Liver (tissue), 9 donors: ENCODE measurements around the gene RNF220. TPM values are rescaled to one million over a fixed set of nuclear protein-coding genes. Genes with fewer than 3 reads are reported as not detected.
A peak's percentile ranks its signal among the peaks of the same experiment; 100 is the strongest.

ENCODE experiments used
- DNase-seq: peaks from one replicate; pipeline ENCODE4 v3.0.0-alpha.2; 2017; ENCODE audit warnings: low spot score
- H3K27ac ChIP-seq, 2 donors: one replicate each; pipeline ENCODE4 v1.7.0; 2013; ENCODE audit warnings: inconsistent platforms in 2 of 2, low read length in 2 of 2, control low read depth in 1 of 2, low read depth in 1 of 2, mild to moderate bottlenecking in 1 of 2
- H3K27me3 ChIP-seq, 4 donors: one replicate each; pipeline versions ENCODE4 v1.6.1 to v1.7.0; 2013; ENCODE audit warnings: low read length in 3 of 4, inconsistent platforms in 1 of 4, mild to moderate bottlenecking in 1 of 4, moderate library complexity in 1 of 4; ENCODE audit not compliant: control insufficient read depth in 4 of 4, insufficient read depth in 4 of 4
- H3K36me3 ChIP-seq, 4 donors: one replicate each; pipeline versions ENCODE4 v1.6.1 to v1.7.0; 2013; ENCODE audit warnings: low read length in 3 of 4, mild to moderate bottlenecking in 3 of 4, low read depth in 1 of 4, moderate library complexity in 1 of 4; ENCODE audit not compliant: control insufficient read depth in 4 of 4, insufficient read depth in 3 of 4
- H3K4me1 ChIP-seq, 4 donors: one replicate each; pipeline versions ENCODE4 v1.6.1 to v1.7.0; 2013; ENCODE audit warnings: low read length in 3 of 4, mild to moderate bottlenecking in 3 of 4, moderate library complexity in 1 of 4; ENCODE audit not compliant: control insufficient read depth in 4 of 4, insufficient read depth in 4 of 4
- H3K4me3 ChIP-seq, 3 donors: one replicate each; pipeline versions ENCODE4 v1.6.1 to v1.7.0; 2013; ENCODE audit warnings: low read length in 3 of 3, control low read depth in 1 of 3, low read depth in 1 of 3, mild to moderate bottlenecking in 1 of 3
- H3K9ac ChIP-seq, 2 donors: one replicate each; pipeline ENCODE4 v1.7.0; 2013; ENCODE audit warnings: low read length in 2 of 2, mild to moderate bottlenecking in 2 of 2, moderate library complexity in 2 of 2, control low read depth in 1 of 2, low read depth in 1 of 2
- H3K9me3 ChIP-seq, 4 donors: one replicate each; pipeline versions ENCODE4 v1.6.1 to v1.7.0; 2013; ENCODE audit warnings: low read length in 3 of 4; ENCODE audit not compliant: control insufficient read depth in 4 of 4
- EGR1 ChIP-seq, 2 donors: IDR thresholded peaks; 2 replicates each; pipeline ENCODE4 v1.6.1; 2016 to 2018; ENCODE audit warnings: antibody characterized with exemption in 2 of 2, low read depth in 2 of 2
- FOXA1 ChIP-seq: IDR thresholded peaks from 2 replicates; pipeline ENCODE4 v1.6.1; 2016; ENCODE audit warnings: antibody characterized with exemption
- FOXA2 ChIP-seq: IDR thresholded peaks from 2 replicates; pipeline ENCODE4 v1.6.1; 2016; ENCODE audit warnings: antibody characterized with exemption
- GABPA ChIP-seq, 2 donors: IDR thresholded peaks in 1 of 2; conservative IDR thresholded peaks in 1 of 2; 2 replicates each; pipeline ENCODE4 v1.6.1; 2016; ENCODE audit warnings: antibody characterized with exemption in 2 of 2, mild to moderate bottlenecking in 1 of 2, moderate library complexity in 1 of 2
- HNF4A ChIP-seq, 2 donors: conservative IDR thresholded peaks; 2 replicates each; pipeline ENCODE4 v1.6.1; 2016; ENCODE audit warnings: antibody characterized with exemption in 2 of 2, mild to moderate bottlenecking in 2 of 2
- HNF4G ChIP-seq: IDR thresholded peaks from 2 replicates; pipeline ENCODE4 v1.6.1; 2016; ENCODE audit warnings: antibody characterized with exemption
- JUND ChIP-seq, 2 donors: IDR thresholded peaks; 2 replicates each; pipeline ENCODE4 v1.6.1; 2016; ENCODE audit warnings: antibody characterized with exemption in 2 of 2
- RAD21 ChIP-seq, 2 donors: IDR thresholded peaks; 2 replicates each; pipeline ENCODE4 v1.6.1; 2016; ENCODE audit warnings: antibody characterized with exemption in 2 of 2, mild to moderate bottlenecking in 2 of 2
- RXRA ChIP-seq, 2 donors: IDR thresholded peaks; 2 replicates each; pipeline ENCODE4 v1.6.1; 2017 to 2018; ENCODE audit warnings: antibody characterized with exemption in 2 of 2, mild to moderate bottlenecking in 1 of 2
- SP1 ChIP-seq: IDR thresholded peaks from 2 replicates; pipeline ENCODE4 v1.6.1; 2018; ENCODE audit warnings: antibody characterized with exemption, mild to moderate bottlenecking
- TAF1 ChIP-seq: conservative IDR thresholded peaks from 2 replicates; pipeline ENCODE4 v1.6.1; 2016; ENCODE audit warnings: antibody characterized with exemption, mild to moderate bottlenecking
- YY1 ChIP-seq: IDR thresholded peaks from 2 replicates; pipeline ENCODE4 v1.6.1; 2016; ENCODE audit warnings: antibody characterized with exemption, mild to moderate bottlenecking
- WGBS: extraction: QIAGEN DNeasy Blood & Tissue Kit; methylation state at CpG from one replicate; pipeline ENCODE4 v1.1.7; 2013; 5-methylcytosine and 5-hydroxymethylcytosine counted together
- polyA plus RNA-seq, 2 donors: library from polyadenylated mRNA; stranded (reverse) in 1 of 2; unstranded in 1 of 2; fragments of 200-250 nt in 1 of 2; fragments of >200 nt in 1 of 2; fragmentation: Nextera tagmentation in 1 of 2; extraction: Ambion mirVana in 1 of 2; gene quantifications; one replicate each; pipeline versions ENCODE4 v1.2.1 to v1.2.3, GENCODE V29; 2013 to 2015
- total RNA-seq, 2 donors: library from RNA; depleted of rRNA; stranded (reverse); fragments of >200 nt; gene quantifications; one replicate each; pipeline ENCODE4 v1.2.3, GENCODE V29; 2014
- TF ChIP-seq, protein P1 (sequence below): fragments of 150-350 bp; IDR thresholded peaks from 2 replicates; pipeline ENCODE4 v1.5.1; 2017; ENCODE audit warnings: improper control_type of control experiment, low read depth, low read length; ENCODE audit not compliant: missing input control
- TF ChIP-seq, protein P2 (sequence below): IDR thresholded peaks from 2 replicates; pipeline ENCODE4 v1.6.1; 2016; ENCODE audit warnings: antibody characterized with exemption
- TF ChIP-seq, protein P3 (sequence below): IDR thresholded peaks from 2 replicates; pipeline ENCODE4 v1.6.1; 2016; ENCODE audit warnings: antibody characterized with exemption
- TF ChIP-seq, protein P4 (sequence below): IDR thresholded peaks from 2 replicates; pipeline ENCODE4 v1.6.1; 2016; ENCODE audit warnings: antibody characterized with exemption, mild to moderate bottlenecking
- TF ChIP-seq, protein P5 (sequence below): IDR thresholded peaks from 2 replicates; pipeline ENCODE4 v1.6.1; 2016; ENCODE audit warnings: antibody characterized with exemption
- donor health status: healthy.
- donor health status: healthy.
- donor health status: healthy.
- donor health status: healthy.
- donor health status: healthy.

The RNF220 gene
- total and polyA plus RNA-seq, 4 donors: 18.2 to 35.8 (median 26.1) TPM

DNA sequence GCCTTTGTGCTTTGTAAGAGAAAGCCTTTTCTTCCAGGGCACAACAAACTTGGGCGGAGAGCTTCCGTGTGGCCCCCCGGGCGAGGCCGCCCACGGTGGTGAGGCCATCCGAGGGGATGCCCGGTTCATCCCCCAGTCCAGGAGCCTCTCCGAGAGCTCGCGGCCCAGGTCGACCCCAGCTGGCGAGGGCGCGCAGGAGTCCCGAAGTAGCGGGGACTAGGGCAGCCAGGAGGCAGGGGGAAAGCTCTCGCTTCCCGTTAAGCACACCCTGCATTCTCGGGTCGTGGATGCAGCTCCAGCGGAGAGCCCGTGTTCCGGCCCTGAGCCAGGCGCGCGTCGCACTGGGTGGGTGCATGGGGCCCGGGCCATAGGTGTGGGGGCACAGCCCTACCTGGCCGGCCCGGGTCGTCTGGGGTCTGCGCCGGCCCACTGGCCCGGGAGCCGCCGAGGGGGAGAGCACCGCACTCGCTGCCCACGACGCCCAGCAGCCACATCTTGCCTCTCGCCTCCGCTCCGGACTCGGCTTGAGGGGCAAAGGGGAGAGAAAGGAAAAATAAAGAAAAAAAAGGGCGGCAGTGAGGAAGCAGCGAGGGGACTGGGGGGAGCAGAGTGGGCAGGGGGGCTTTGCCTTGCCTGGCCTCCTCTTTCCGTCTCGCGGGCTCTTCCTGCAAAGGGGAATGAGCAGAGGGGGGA, 1.8 kb downstream of the RNF220 start:
- peak overlapping the region in 1 of 3 donors; percentile 31 for H3K4me3 ChIP-seq
- no peak for TF ChIP-seq RXRA (IDR thresholded peaks at IDR 0.05)
- no peak for TF ChIP-seq RAD21 (IDR thresholded peaks at IDR 0.05)
- TF ChIP-seq FOXA2: no peak
- TF ChIP-seq, protein P1, sequence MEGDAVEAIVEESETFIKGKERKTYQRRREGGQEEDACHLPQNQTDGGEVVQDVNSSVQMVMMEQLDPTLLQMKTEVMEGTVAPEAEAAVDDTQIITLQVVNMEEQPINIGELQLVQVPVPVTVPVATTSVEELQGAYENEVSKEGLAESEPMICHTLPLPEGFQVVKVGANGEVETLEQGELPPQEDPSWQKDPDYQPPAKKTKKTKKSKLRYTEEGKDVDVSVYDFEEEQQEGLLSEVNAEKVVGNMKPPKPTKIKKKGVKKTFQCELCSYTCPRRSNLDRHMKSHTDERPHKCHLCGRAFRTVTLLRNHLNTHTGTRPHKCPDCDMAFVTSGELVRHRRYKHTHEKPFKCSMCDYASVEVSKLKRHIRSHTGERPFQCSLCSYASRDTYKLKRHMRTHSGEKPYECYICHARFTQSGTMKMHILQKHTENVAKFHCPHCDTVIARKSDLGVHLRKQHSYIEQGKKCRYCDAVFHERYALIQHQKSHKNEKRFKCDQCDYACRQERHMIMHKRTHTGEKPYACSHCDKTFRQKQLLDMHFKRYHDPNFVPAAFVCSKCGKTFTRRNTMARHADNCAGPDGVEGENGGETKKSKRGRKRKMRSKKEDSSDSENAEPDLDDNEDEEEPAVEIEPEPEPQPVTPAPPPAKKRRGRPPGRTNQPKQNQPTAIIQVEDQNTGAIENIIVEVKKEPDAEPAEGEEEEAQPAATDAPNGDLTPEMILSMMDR: no peak
- TF ChIP-seq, protein P2, sequence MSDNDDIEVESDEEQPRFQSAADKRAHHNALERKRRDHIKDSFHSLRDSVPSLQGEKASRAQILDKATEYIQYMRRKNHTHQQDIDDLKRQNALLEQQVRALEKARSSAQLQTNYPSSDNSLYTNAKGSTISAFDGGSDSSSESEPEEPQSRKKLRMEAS: no peak
- no peak for TF ChIP-seq FOXA1
- TF ChIP-seq, protein P3, sequence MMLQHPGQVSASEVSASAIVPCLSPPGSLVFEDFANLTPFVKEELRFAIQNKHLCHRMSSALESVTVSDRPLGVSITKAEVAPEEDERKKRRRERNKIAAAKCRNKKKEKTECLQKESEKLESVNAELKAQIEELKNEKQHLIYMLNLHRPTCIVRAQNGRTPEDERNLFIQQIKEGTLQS: no peak
- TF ChIP-seq GABPA (IDR thresholded peaks at IDR 0.05 in 1 of 2, conservative IDR thresholded peaks at IDR 0.05 in 1 of 2): no peak
- no peak for TF ChIP-seq TAF1
- no peak for TF ChIP-seq JUND (IDR thresholded peaks at IDR 0.05)
- TF ChIP-seq HNF4G: no peak
- no peak for TF ChIP-seq SP1
- TF ChIP-seq, protein P4, sequence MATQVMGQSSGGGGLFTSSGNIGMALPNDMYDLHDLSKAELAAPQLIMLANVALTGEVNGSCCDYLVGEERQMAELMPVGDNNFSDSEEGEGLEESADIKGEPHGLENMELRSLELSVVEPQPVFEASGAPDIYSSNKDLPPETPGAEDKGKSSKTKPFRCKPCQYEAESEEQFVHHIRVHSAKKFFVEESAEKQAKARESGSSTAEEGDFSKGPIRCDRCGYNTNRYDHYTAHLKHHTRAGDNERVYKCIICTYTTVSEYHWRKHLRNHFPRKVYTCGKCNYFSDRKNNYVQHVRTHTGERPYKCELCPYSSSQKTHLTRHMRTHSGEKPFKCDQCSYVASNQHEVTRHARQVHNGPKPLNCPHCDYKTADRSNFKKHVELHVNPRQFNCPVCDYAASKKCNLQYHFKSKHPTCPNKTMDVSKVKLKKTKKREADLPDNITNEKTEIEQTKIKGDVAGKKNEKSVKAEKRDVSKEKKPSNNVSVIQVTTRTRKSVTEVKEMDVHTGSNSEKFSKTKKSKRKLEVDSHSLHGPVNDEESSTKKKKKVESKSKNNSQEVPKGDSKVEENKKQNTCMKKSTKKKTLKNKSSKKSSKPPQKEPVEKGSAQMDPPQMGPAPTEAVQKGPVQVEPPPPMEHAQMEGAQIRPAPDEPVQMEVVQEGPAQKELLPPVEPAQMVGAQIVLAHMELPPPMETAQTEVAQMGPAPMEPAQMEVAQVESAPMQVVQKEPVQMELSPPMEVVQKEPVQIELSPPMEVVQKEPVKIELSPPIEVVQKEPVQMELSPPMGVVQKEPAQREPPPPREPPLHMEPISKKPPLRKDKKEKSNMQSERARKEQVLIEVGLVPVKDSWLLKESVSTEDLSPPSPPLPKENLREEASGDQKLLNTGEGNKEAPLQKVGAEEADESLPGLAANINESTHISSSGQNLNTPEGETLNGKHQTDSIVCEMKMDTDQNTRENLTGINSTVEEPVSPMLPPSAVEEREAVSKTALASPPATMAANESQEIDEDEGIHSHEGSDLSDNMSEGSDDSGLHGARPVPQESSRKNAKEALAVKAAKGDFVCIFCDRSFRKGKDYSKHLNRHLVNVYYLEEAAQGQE: no peak
- TF ChIP-seq EGR1 (IDR thresholded peaks at IDR 0.05; ENCODE audit: low read depth in 2 of 2): no peak
- no peak for TF ChIP-seq HNF4A (conservative IDR thresholded peaks at IDR 0.05)
- TF ChIP-seq YY1: no peak
- TF ChIP-seq, protein P5, sequence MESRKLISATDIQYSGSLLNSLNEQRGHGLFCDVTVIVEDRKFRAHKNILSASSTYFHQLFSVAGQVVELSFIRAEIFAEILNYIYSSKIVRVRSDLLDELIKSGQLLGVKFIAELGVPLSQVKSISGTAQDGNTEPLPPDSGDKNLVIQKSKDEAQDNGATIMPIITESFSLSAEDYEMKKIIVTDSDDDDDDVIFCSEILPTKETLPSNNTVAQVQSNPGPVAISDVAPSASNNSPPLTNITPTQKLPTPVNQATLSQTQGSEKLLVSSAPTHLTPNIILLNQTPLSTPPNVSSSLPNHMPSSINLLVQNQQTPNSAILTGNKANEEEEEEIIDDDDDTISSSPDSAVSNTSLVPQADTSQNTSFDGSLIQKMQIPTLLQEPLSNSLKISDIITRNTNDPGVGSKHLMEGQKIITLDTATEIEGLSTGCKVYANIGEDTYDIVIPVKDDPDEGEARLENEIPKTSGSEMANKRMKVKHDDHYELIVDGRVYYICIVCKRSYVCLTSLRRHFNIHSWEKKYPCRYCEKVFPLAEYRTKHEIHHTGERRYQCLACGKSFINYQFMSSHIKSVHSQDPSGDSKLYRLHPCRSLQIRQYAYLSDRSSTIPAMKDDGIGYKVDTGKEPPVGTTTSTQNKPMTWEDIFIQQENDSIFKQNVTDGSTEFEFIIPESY: no peak
- no peak overlapping the region for H3K9ac ChIP-seq
- DNase-seq: no peak
- H3K27me3 ChIP-seq: peaks cover 6 to 38% (median 21%) of the 10 kb centered on the region in 4 donors
- H3K9me3 ChIP-seq: peaks cover 0 to 12% (median 0%) of the 10 kb centered on the region in 4 donors
- peaks cover 10 to 36% (median 22%) of the 10 kb centered on the region in 4 donors for H3K4me1 ChIP-seq
- WGBS: 5% methylated on average over 50 of the region's 50 CpGs
- H3K27ac ChIP-seq: no peak overlapping the region
- H3K36me3 ChIP-seq: no peaks in the 10 kb centered on the region
